GM08714 (cell line): Measurements from ENCODE around the gene ALOX15B.
"Not testable (repeated sequence)": the region's sequence is repeated elsewhere in the genome, so short reads cannot be mapped to it uniquely, and the experiment has no call there.

ENCODE experiments used
- H3K4me3 ChIP-seq: fragments of 200-500 bp; sonication (Bioruptor generic); 2 replicates; pipeline ENCODE4 v1.5.1; 2014; ENCODE audit warnings: mild to moderate bottlenecking, low read length, inconsistent platforms
- ZNF274 ChIP-seq: IDR thresholded peaks from 2 replicates; pipeline ENCODE4 v1.6.1; 2012; ENCODE audit warnings: mild to moderate bottlenecking, low read depth, low read length

ALOX15B gene

GRCh38 chr17:8056976-8057625, 18.2 kb downstream of the ALOX15B start:
- TF ChIP-seq ZNF274: no peak
- H3K4me3 ChIP-seq: no peak overlapping the region

- H3K4me3 ChIP-seq: no peak overlapping the region
- TF ChIP-seq ZNF274: no peak
Observed at GRCh38 chr17:8057691-8058114, 18.8 kb downstream of the ALOX15B start.

GRCh38 chr17:8059131-8059530, 20.3 kb downstream of the ALOX15B start:
- no peak for TF ChIP-seq ZNF274

GRCh38 chr17:8060274-8060673, 21.4 kb downstream of the ALOX15B start:
- H3K4me3 ChIP-seq: no peak overlapping the region
- TF ChIP-seq ZNF274: no peak

More at GRCh38 chr17:8059131-8059530, 20.3 kb downstream of the ALOX15B start:
- no peak overlapping the region for H3K4me3 ChIP-seq

GRCh38 chr17:8061851-8062250, 23.0 kb downstream of the ALOX15B start:
- not testable (repeated sequence) for H3K4me3 ChIP-seq

GRCh38 chr17:8062435-8062806, 23.6 kb downstream of the ALOX15B start:
- peak overlapping the region; percentile 30; the same call in 1 of the 2 replicates for H3K4me3 ChIP-seq
- no peak for TF ChIP-seq ZNF274

- peak overlapping the region; percentile 30; the same call in 1 of the 2 replicates for H3K4me3 ChIP-seq
- no peak for TF ChIP-seq ZNF274
Observed at GRCh38 chr17:8062807-8063483, 24.1 kb downstream of the ALOX15B start.

- TF ChIP-seq ZNF274: no peak
- H3K4me3 ChIP-seq: no peak overlapping the region
Observed at GRCh38 chr17:8063761-8064534, 25.1 kb downstream of the ALOX15B start.

GRCh38 chr17:8064561-8065019, 25.7 kb downstream of the ALOX15B start:
- no peak for TF ChIP-seq ZNF274
- no peak overlapping the region for H3K4me3 ChIP-seq

GRCh38 chr17:8066841-8067775, 28.2 kb downstream of the ALOX15B start:
- H3K4me3 ChIP-seq: no peak overlapping the region
- no peak for TF ChIP-seq ZNF274

- TF ChIP-seq ZNF274: no peak
- no peak overlapping the region for H3K4me3 ChIP-seq
Observed at GRCh38 chr17:8067806-8068205, 28.9 kb downstream of the ALOX15B start.

GRCh38 chr17:8068736-8069586, 30.1 kb downstream of the ALOX15B start:
- H3K4me3 ChIP-seq: no peak overlapping the region
- TF ChIP-seq ZNF274: no peak

GRCh38 chr17:8069587-8069860, 30.7 kb downstream of the ALOX15B start:
- no peak overlapping the region for H3K4me3 ChIP-seq
- TF ChIP-seq ZNF274: no peak

GRCh38 chr17:8071496-8071895, 32.6 kb downstream of the ALOX15B start:
- TF ChIP-seq ZNF274: no peak
- H3K4me3 ChIP-seq: no peak overlapping the region
